Keratinocyte (primary cell): ENCODE data around the gene STAG1.
"Not testable (repeated sequence)": the region's sequence is repeated elsewhere in the genome, so short reads cannot be mapped to it uniquely, and the experiment has no call there.

ENCODE experiments used
- EZH2 ChIP-seq: IDR thresholded peaks from one replicate; pipeline ENCODE4 v1.6.1; 2012; ENCODE audit warnings: inconsistent platforms, mild to moderate bottlenecking, low read length, moderate library complexity
- TF ChIP-seq, protein P1 (sequence below), 3 experiments: IDR thresholded peaks in 1 of 3; conservative IDR thresholded peaks in 1 of 3; optimal IDR thresholded peaks in 1 of 3; 2 replicates in 2 of 3; 3 replicates in 1 of 3; pipeline versions ENCODE3 to v1.5.1; 2011; ENCODE audit warnings: low read length in 3 of 3, mild to moderate bottlenecking in 3 of 3, moderate library complexity in 2 of 3, control low read depth in 1 of 3, inconsistent platforms in 1 of 3; ENCODE audit not compliant: insufficient read depth in 2 of 3; ENCODE audit errors: extremely low read depth in 1 of 3

- TF ChIP-seq, protein P1, sequence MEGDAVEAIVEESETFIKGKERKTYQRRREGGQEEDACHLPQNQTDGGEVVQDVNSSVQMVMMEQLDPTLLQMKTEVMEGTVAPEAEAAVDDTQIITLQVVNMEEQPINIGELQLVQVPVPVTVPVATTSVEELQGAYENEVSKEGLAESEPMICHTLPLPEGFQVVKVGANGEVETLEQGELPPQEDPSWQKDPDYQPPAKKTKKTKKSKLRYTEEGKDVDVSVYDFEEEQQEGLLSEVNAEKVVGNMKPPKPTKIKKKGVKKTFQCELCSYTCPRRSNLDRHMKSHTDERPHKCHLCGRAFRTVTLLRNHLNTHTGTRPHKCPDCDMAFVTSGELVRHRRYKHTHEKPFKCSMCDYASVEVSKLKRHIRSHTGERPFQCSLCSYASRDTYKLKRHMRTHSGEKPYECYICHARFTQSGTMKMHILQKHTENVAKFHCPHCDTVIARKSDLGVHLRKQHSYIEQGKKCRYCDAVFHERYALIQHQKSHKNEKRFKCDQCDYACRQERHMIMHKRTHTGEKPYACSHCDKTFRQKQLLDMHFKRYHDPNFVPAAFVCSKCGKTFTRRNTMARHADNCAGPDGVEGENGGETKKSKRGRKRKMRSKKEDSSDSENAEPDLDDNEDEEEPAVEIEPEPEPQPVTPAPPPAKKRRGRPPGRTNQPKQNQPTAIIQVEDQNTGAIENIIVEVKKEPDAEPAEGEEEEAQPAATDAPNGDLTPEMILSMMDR (optimal IDR thresholded peaks at IDR 0.05 in 1 of 3, IDR thresholded peaks at IDR 0.05 in 1 of 3, conservative IDR thresholded peaks at IDR 0.05 in 1 of 3; ENCODE audit: extremely low read depth in 1 of 3, insufficient read depth in 2 of 3, low read length in 3 of 3), result not testable (repeated sequence)
- TF ChIP-seq EZH2, result not testable (repeated sequence)
Observed at GRCh38 chr3:136643380-136643779, 108.8 kb downstream of the STAG1 start.
